DOHH2 (cell line): ENCODE results near the gene USP10.

Source experiments
- H3F3A ChIP-seq: fragments of 200-600 bp; sonication (generic), shearing (Covaris generic); 2 replicates; pipeline ENCODE4 v1.6.0; 2016; ENCODE audit warnings: antibody characterized with exemption, mild to moderate bottlenecking; ENCODE audit not compliant: control insufficient read depth, insufficient read depth
- H3K27ac ChIP-seq: fragments of 200-600 bp; sonication (generic); 2 replicates; pipeline ENCODE4 v1.5.1; 2014; ENCODE audit warnings: low read depth, mild to moderate bottlenecking, low read length, moderate library complexity
- H3K27me3 ChIP-seq: fragments of 200-600 bp; sonication (generic); 2 replicates; pipeline ENCODE4 v1.6.1; 2014; ENCODE audit warnings: mild to moderate bottlenecking, low read length, mixed read lengths; ENCODE audit not compliant: control insufficient read depth
- H3K36me3 ChIP-seq: fragments of 200-600 bp; sonication (generic); 2 replicates; pipeline ENCODE4 v1.6.1; 2014; ENCODE audit warnings: mild to moderate bottlenecking, low read length, moderate library complexity, mixed read lengths; ENCODE audit not compliant: control insufficient read depth
- H3K4me1 ChIP-seq: fragments of 200-600 bp; sonication (generic); 2 replicates; pipeline ENCODE4 v1.6.1; 2014; ENCODE audit warnings: mild to moderate bottlenecking, low read length, mixed read lengths; ENCODE audit not compliant: control insufficient read depth
- H3K4me2 ChIP-seq: fragments of 200-600 bp; sonication (generic); 2 replicates; pipeline ENCODE4 v1.6.0; 2014; ENCODE audit warnings: mild to moderate bottlenecking, low read length, moderate library complexity
- H3K4me3 ChIP-seq: fragments of 200-600 bp; sonication (generic); 2 replicates; pipeline ENCODE4 v1.5.1; 2014; ENCODE audit warnings: mild to moderate bottlenecking, low read length, mixed read lengths
- H3K79me2 ChIP-seq: fragments of 200-600 bp; sonication (generic); 2 replicates; pipeline ENCODE4 v1.6.1; 2014; ENCODE audit warnings: mild to moderate bottlenecking, low read length, mixed read lengths; ENCODE audit not compliant: control insufficient read depth
- H3K9me2 ChIP-seq: fragments of 200-600 bp; sonication (generic); replicated peaks from 2 replicates; pipeline ENCODE4 v1.6.1; 2014; ENCODE audit warnings: mild to moderate bottlenecking, low read length, mixed read lengths; ENCODE audit not compliant: control insufficient read depth
- H3K9me3 ChIP-seq: fragments of 200-600 bp; sonication (generic); 2 replicates; pipeline ENCODE4 v1.6.1; 2014; ENCODE audit warnings: antibody characterized with exemption, low read length, mixed read lengths; ENCODE audit not compliant: control insufficient read depth, insufficient read depth
- H4K20me1 ChIP-seq: fragments of 200-600 bp; sonication (generic); 2 replicates; pipeline ENCODE4 v1.6.0; 2014; ENCODE audit warnings: low read depth, mild to moderate bottlenecking, antibody characterized with exemption, low read length, moderate library complexity; ENCODE audit not compliant: control insufficient read depth, insufficient read depth
- CTCF ChIP-seq: fragments of 200-600 bp; sonication (generic); IDR thresholded peaks from one replicate; pipeline ENCODE4 v1.5.1; 2014; ENCODE audit warnings: antibody characterized with exemption, mild to moderate bottlenecking, low read depth, low read length; ENCODE audit not compliant: poor library complexity, severe bottlenecking
- EZH2phosphoT487 ChIP-seq: fragments of 200-600 bp; sonication (generic); IDR thresholded peaks from 2 replicates; pipeline ENCODE4 v1.6.1; 2017; ENCODE audit warnings: borderline replicate concordance, mild to moderate bottlenecking, antibody characterized with exemption, low read length, moderate library complexity, mixed read lengths

The USP10 gene

DNA sequence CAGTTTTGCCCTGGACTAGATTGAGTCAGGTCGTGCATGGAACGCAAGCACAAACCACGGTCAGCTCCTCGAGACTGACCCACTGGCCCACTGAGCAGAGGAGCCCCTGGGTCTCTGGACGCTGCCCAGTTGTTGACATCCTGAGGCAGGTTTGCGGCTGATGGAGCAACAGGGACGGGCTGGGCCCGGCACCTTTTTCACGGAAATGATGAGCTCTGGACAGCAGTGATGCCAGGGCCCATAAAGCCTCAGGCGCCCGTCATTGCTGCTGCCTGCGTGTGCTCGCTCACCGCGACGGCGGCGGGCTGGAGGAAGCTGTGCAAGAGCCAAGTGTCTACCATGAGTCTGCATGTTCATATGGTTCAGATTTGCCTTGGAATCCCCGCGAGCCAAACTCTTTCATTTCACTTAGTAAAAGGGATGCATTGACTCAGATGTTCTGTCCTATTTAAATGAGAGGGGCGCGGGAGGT is 89.2 kb downstream of the USP10 start:
- H3K27ac ChIP-seq = no peak overlapping the region
- no peaks in the 10 kb centered on the region for H3K27me3 ChIP-seq
- H3K4me1 ChIP-seq = no peaks in the 10 kb centered on the region
- H3F3A ChIP-seq = no peaks in the 10 kb centered on the region
- H3K36me3 ChIP-seq = no peaks in the 10 kb centered on the region
- no peaks in the 10 kb centered on the region for H4K20me1 ChIP-seq
- no peak for TF ChIP-seq EZH2phosphoT487
- TF ChIP-seq CTCF = no peak
- no peaks in the 10 kb centered on the region for H3K9me3 ChIP-seq
- H3K9me2 ChIP-seq = no peaks in the 10 kb centered on the region
- H3K4me3 ChIP-seq = no peak overlapping the region
- no peaks in the 10 kb centered on the region for H3K79me2 ChIP-seq
- H3K4me2 ChIP-seq = no peak overlapping the region

DNA sequence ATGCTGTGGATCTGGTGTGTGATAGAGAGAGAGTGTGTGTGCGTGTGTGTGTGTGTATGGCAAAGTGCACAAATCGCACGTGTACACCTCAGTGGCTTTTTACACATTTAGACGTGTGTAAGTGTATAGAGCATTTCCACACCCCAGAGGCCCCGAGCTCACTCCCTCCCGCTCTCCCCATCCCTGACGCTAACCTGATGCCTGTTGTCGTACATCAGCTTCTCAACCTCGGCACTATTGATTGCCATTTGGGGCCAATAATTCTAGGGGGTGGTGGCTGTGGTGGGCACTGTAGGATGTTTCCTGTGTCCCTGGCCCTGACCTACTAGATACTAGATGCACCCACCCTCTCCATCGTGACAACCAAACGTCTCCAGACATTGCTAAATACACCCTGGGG is 89.6 kb downstream of the USP10 start:
- H3K27me3 ChIP-seq = no peaks in the 10 kb centered on the region
- H3K36me3 ChIP-seq = no peaks in the 10 kb centered on the region
- H3K27ac ChIP-seq = no peak overlapping the region
- no peak for TF ChIP-seq EZH2phosphoT487
- no peak for TF ChIP-seq CTCF
- no peaks in the 10 kb centered on the region for H3K4me1 ChIP-seq
- no peaks in the 10 kb centered on the region for H3K9me2 ChIP-seq
- H3K9me3 ChIP-seq = no peaks in the 10 kb centered on the region
- no peaks in the 10 kb centered on the region for H3F3A ChIP-seq
- no peak overlapping the region for H3K4me2 ChIP-seq
- no peaks in the 10 kb centered on the region for H4K20me1 ChIP-seq
- no peak overlapping the region for H3K4me3 ChIP-seq
- H3K79me2 ChIP-seq = no peaks in the 10 kb centered on the region

DNA sequence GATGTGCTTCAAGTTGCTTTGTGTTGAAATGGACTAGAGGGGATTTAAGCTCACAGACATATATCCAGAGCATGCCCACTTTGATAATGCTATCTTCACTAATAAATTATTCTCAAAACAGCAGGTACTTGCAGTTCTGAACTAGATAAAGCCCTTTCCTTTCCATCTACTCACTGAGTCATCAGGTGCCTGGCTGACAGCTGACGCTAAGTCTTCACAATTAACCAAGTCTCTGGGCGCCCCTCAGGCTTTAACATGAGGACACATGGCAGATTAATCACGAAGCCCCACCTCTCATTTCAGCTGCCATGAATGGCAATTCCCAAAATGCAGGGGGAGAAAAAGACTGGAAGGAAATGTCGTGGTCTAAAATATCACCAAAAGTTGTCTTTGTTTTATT is 90.5 kb downstream of the USP10 start:
- Histone ChIP-seq H3K27me3 (no peaks in the 10 kb centered on the region), H3K27ac (no peak overlapping the region), H3F3A (no peaks in the 10 kb centered on the region), H3K9me2 (no peaks in the 10 kb centered on the region), H3K4me2 (no peak overlapping the region), H3K79me2 (no peaks in the 10 kb centered on the region), H3K4me1 (no peaks in the 10 kb centered on the region), H3K4me3 (no peak overlapping the region), H4K20me1 (no peaks in the 10 kb centered on the region), H3K9me3 (no peaks in the 10 kb centered on the region), H3K36me3 (no peaks in the 10 kb centered on the region)
- TF ChIP-seq EZH2phosphoT487 = no peak
- no peak for TF ChIP-seq CTCF

DNA sequence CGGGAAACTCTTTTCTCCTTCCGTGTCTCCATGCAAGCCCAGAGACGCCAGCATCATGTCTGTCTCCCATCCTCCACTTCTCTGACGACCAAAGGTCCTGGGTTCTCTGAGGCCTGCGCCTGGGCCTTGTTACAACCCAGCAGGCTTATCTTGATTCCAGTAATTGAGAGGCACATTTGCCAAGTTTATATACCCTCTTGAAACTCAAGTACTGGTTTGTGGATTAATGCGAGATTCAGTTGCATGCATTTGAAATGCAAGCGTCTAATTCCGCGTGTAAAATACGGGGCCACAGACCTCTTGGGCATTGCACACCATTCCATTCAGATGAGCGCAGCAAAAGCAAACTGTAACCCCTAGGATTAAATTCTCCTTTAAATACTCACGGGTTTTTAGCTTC is 91.3 kb downstream of the USP10 start:
- Histone ChIP-seq H3F3A (no peaks in the 10 kb centered on the region), H4K20me1 (no peaks in the 10 kb centered on the region), H3K4me1 (no peaks in the 10 kb centered on the region), H3K79me2 (no peaks in the 10 kb centered on the region), H3K36me3 (no peaks in the 10 kb centered on the region), H3K27ac (no peak overlapping the region), H3K9me3 (no peaks in the 10 kb centered on the region), H3K4me3 (no peak overlapping the region), H3K27me3 (no peaks in the 10 kb centered on the region), H3K9me2 (no peaks in the 10 kb centered on the region), H3K4me2 (no peak overlapping the region)
- TF ChIP-seq EZH2phosphoT487 (no peak), CTCF (no peak)
